Hypothalamus (tissue), 51 donors: ENCODE data around the gene ABL1.
"Not testable (repeated sequence)": the region's sequence is repeated elsewhere in the genome, so short reads cannot be mapped to it uniquely, and the experiment has no call there.

Experiments
- DNase-seq, 51 donors: peaks; one replicate each; lab custom pipeline; 2025; lab: John Stamatoyannopoulos, UW

The ABL1 gene

GRCh38 chr9:130900701-130901497 lies 65.8 kb downstream of the ABL1 start:
- DNase-seq: no peak

DNA sequence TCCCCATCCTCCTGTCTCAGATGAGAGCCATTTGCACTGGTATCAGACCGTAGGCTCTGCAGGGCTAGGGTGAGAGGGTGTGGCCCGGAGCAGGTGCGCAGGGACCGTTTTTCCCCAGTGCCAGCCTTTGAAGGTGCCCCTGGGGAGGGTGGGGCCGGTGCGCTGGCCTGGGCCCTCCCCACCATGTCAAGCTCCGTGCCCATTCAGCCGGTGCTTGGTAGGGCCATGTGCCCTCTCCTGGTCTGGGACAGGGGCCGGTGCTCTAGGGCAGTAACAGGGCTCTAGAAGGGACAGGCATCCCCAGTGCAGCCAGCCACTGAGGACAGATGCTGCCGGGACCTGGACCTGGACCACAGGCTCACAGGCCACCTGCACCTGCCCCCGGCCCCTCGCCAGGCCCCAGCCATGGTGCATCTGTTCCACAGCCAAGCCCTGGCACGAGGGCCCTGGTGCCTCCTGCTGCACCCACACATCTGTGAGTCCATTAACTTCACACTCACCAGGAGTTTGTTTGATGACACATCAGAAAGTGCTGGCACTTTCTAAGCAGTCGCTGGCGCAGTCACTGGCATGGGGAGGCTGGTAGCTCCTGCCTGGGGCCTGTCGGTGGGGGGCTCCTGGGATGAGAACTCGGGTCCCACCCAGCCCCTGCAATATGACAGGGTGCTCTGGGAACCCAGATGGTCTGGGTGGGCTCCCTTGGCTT lies 66.6 kb downstream of the ABL1 start:
- no peak for DNase-seq

GRCh38 chr9:130902204-130903185 lies 67.4 kb downstream of the ABL1 start:
- no peak for DNase-seq

GRCh38 chr9:130903194-130904069 lies 68.4 kb downstream of the ABL1 start:
- no peak for DNase-seq

DNA sequence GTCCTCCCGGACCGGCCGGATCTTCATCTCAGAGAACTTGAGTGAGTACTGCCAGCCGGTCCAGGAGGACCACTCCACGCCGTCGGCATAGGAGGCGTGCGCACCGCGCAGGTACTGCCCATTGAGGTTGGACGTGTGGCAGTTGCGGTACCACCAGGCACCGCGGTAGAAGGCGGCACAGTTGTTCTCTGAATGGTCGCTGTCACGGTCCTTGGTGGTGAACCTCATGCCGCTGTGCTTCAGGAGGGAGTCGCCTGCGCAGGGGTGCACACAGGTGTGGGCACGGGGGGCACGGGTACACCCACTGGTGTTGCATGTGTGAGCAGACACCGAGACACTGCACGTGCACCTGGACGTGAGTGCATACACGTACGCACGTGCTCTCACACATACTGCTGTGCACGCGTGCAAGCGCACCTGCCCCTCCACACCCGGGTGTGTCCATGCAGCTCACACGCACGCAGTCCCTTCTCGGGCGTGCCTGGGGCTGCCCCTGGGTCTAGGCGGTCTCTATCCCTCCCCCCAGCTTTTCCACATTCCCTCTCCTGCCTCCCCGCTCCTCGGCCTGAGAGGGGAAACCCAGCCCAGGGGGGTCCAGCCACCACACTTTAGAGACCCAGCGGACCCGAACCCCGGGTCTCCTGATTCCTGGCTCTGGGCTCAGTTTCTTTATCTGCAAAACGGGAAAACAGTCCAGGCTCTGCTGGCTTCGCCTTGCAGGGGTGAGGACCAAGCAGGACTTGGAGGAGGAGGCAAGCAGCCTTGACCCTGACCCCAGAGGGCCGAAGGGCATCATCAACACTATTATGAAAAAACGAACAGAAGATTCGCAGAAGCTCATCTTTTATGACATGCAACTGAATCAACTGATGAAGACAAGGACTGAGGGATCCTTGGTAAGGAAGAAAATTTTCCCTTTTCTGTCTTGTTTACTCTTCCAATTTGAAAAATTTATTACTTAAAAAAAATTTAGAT lies 69.3 kb downstream of the ABL1 start:
- no peak for DNase-seq

DNA sequence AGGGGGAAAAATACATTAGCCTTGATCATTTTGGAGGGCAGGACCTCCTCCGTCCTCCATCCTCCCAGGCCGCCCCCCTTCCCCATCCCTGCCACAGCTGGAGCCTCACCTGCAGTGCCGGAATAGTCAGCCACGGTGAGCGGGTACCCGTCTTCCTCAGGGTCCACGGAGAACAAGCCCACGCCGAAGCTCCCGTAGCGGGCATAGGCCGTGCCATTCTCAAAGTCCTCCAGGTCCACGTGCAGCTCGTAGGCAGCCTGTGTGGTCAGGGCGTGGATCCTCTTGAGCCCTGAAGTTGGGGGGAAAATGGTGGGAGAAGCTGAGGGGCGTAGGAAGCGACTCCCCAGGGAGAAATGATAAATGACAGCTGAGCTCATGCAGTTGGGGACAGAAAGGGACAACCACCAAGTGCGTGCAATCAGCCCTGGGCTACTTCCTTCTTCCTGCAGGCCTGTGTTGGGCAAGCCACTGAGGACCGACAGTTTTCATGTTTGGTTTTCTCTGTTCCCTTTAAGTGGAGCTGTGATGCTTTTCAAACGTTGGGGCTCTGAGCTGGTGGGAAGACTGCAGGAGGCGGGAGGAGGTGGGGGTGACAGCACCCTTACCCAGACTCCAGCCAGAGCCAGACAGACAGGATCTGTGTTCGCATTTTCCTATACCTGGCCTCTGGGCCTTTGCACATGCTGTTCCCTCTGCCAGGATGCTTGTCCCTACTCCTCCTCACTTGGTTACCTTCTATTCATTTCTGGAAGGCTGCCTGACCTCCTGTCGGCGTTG lies 70.3 kb downstream of the ABL1 start:
- no peak for DNase-seq

GRCh38 chr9:130905902-130906734 lies 71.1 kb downstream of the ABL1 start:
- no peak for DNase-seq

DNA sequence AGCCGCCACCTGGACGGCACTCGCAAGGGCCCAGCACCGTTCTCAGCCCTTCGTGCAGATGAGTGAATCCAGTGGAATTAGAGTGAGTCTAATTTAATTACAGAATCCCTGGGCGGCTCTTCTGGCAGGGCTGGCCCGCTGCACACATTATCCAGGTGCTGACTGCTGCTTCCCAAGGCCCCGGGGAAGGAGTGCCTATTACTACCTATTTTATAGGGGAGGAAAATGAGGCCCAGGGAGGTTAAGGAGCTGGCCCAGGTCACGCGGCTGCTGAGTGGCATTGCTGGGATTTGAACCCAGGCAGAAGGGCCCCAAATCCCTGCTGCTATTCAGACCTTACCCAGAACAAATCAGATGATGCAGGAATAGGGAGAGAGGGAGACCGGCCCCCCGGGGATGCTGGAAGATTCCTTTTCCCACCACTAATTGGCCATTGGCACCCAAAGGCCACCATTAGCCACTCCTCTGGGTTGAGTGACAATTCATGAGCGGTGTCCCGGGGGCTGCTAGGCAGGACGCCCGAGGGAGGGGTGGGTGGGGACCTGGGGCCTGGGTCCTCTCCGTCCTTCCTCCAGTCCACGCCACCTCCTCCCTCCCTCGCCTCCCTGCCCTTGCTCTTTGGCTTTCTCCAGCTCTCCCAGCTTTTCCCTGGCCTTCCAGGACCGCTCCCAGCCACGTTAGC lies 71.8 kb downstream of the ABL1 start:
- DNase-seq: no peak

- no peak for DNase-seq
Observed at GRCh38 chr9:130908146-130908877, 73.3 kb downstream of the ABL1 start.

DNA sequence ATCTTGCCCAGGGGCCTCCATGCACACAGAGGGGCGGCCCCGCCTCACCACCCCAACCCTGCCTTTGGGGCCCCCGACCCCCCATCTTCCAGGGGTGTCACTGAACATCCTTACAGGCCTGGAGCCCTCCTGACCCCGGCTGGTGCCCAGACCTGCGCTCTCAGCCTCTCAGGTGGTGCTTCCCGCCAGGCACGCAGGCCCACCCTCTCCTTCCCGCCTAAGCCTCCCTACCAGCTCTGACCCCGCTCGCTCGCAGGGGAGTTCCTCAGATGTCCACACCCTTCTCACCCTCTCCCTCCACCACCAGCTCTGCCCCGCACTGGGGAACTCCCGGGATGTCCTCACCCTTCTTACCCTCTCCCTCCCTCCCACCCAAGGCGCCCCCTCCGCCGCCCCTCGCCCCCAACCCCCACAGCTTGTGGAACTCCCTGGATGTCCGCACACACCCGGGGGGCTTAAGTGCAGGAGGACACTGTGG lies 73.9 kb downstream of the ABL1 start:
- no peak for DNase-seq

DNA sequence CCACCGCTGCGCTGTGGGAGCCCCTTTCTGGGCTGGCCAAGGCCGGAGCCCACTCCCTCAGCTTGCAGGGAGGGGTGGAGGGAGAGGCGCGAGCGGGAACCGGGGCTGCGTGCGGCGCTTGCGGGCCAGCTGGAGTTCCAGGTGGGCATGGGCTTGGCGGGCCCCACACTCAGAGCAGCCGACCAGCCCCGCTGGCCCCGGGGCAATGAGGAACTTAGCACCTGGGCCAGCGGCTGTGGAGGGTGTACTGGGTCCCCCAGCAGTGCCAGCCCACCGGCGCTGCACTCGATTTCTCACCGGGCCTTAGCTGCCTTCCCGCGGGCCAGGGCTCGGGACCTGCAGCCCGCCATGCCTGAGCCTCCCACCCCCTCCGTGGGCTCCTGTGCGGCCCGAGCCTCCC lies 75.0 kb downstream of the ABL1 start:
- not testable (repeated sequence) for DNase-seq

GRCh38 chr9:130910670-130911069 lies 75.6 kb downstream of the ABL1 start:
- DNase-seq: not testable (repeated sequence)

DNA sequence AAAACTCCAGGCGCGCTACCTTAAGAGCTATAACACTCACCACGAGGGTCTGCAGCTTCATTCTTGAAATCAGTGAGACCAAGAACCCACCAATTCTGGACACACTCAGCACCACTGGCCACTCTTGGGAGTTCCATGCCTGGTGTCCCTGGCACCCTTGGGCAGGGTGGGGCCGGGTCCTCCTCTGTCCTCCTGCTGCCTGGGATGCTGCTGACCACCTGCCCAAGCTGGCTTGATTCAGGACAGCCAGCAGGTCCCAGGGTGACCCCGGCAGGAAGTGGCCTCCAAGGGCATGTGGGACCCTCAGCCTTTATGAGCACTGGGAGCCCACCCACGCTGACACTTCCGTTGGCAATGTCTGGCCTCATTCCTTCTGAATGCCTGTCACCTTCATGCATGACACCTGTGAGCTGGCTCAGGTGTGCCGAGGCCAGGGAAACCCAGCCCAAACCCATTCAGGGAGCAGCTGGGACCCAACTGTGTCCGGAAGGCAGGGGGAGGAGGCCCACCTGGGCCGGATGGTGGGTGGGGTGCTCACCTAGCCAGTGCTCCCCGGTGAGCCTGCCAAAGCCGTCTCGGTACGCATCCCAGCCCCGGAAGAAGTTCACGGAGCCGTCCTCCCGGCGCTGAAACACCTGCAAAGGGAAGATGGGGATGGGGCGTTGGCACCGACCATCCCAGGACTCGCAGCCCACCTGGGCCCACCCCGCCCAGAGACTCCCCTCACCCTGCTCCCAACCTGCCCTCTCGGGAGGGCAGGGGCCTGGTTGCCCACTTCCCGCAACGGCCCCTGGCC lies 76.4 kb downstream of the ABL1 start:
- DNase-seq: no peak

- peak in 35 of 51 donors; percentile 8 to 78 (median 43) for DNase-seq
Observed at GRCh38 chr9:130912932-130913598, 78.0 kb downstream of the ABL1 start.
